Mesothelial cell of epicardium (in vitro differentiated cells): ENCODE measurements around the gene SLC38A3. TPM values are rescaled to one million over a fixed set of nuclear protein-coding genes. Genes with fewer than 3 reads are reported as not detected.
A peak's percentile ranks its signal among the peaks of the same experiment; 100 is the strongest.

Experiments used
- DNase-seq, 2 experiments: peaks; one replicate each; pipeline ENCODE4 v3.0.0; 2021; ENCODE audit warnings: low spot score in 2 of 2; ENCODE audit not compliant: unreplicated experiment in 2 of 2
- H3K27ac Mint-ChIP-seq: 2 replicates; pipeline ENCODE4 v1.8.0; 2021; ENCODE audit warnings: mixed read lengths
- H3K27me3 Mint-ChIP-seq: 2 replicates; pipeline ENCODE4 v1.8.0; 2021; ENCODE audit warnings: low read depth, mixed read lengths
- H3K36me3 Mint-ChIP-seq: 2 replicates; pipeline ENCODE4 v1.8.0; 2021; ENCODE audit warnings: mixed read lengths
- H3K4me1 Mint-ChIP-seq: 2 replicates; pipeline ENCODE4 v1.8.0; 2021; ENCODE audit warnings: mixed read lengths
- H3K4me3 Mint-ChIP-seq: 2 replicates; pipeline ENCODE4 v1.8.0; 2021; ENCODE audit warnings: mild to moderate bottlenecking, moderate library complexity, mixed read lengths
- H3K9me3 Mint-ChIP-seq: 2 replicates; pipeline ENCODE4 v1.8.0; 2021; ENCODE audit warnings: mixed read lengths
- CTCF ChIP-seq: fragments of 200-600 bp; sonication (generic); IDR thresholded peaks from one replicate; pipeline ENCODE4 v1.5.0; 2021; ENCODE audit warnings: antibody characterized with exemption; ENCODE audit not compliant: unreplicated experiment
- total RNA-seq: library from RNA; stranded (reverse); gene quantifications from 3 replicates; pipeline ENCODE4 v1.2.1, GENCODE V29; 2021

Gene SLC38A3
- total RNA-seq, 1 donor from 2014 or later, result 1.8 TPM

DNA sequence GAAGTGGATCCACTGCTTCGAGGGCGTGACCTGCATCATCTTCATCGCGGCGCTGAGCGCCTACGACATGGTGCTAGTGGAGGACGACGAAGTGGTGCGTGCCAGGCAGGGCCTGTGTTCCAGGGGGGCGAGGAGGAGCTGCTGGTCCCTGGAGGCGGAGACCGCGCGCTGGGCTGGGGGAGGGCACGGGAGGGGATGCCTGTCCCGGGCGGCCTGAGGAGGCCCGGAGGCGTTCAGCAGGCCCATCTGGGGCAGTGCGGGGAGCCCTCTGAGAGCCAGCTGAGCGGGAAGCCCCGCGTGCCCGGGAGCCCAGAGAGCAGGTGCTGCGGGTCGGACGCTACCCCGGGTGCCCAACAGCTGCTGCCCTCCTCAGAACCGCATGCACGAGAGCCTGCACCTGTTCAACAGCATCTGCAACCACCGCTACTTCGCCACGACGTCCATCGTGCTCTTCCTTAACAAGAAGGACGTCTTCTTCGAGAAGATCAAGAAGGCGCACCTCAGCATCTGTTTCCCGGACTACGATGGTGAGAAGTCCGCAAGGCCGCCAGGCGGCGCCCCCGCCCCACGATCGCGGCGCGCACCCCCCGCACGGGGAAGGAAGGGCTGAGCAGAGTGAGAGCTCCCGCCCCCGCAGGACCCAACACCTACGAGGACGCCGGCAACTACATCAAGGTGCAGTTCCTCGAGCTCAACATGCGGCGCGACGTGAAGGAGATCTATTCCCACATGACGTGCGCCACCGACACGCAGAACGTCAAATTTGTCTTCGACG is 10.8 kb upstream of the SLC38A3 start:
- Mint-ChIP-seq H3K4me1 (peaks cover 1% of the 10 kb centered on the region), H3K9me3 (no peaks in the 10 kb centered on the region), H3K36me3 (no peaks in the 10 kb centered on the region), H3K27ac (no peak overlapping the region), H3K4me3 (no peak overlapping the region), H3K27me3 (peaks cover 39% of the 10 kb centered on the region)
- DNase-seq, result peak in 1 of 2 experiments; percentile 76
- TF ChIP-seq CTCF, result peak; percentile 76

GRCh38 chr3:50194903-50195500 is 10.1 kb upstream of the SLC38A3 start:
- Mint-ChIP-seq H3K9me3 (no peaks in the 10 kb centered on the region), H3K4me3 (no peak overlapping the region), H3K27ac (no peak overlapping the region), H3K36me3 (no peaks in the 10 kb centered on the region), H3K27me3 (peaks cover 39% of the 10 kb centered on the region), H3K4me1 (no peaks in the 10 kb centered on the region)
- peak; percentile 6 for TF ChIP-seq CTCF
- DNase-seq, result no peak

DNA sequence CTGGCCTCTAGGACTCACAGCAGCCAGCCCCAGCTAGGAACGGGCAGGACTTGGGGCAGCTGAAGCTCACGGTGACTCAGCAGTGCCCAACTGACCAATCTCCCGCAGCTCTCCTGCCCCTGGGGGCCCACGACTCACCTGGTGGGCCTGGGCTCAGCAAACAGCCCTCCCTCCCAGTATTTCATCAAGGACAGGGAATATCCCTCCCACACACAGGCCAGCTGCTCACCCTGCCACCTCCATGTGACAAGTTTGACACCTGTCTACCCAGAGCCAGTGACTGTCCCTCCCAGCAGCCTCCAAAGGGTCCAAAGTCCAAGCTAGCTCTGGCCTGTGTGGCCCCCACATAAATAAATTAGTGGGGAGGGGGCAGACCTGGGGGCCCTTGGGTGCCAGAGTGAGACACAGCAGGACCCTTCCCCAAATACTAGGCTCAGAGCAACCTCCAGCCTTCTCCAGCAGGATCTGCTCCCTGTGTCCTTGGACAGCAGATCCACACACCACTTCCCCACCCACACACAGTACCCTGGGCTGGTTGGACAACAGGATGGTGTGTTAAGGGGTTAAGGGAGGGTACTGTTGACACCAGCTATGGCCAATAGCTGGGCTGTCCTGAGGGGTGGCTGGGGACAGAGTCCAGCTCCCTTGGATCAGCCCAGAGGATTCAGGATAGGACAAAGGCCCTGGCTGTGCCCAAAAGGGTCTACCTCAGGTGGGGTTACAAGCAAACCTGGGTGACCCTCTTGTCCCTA is 9.4 kb upstream of the SLC38A3 start:
- TF ChIP-seq CTCF, result no peak
- Mint-ChIP-seq H3K27me3 (peaks cover 39% of the 10 kb centered on the region), H3K4me1 (no peaks in the 10 kb centered on the region), H3K36me3 (no peaks in the 10 kb centered on the region), H3K27ac (no peak overlapping the region), H3K4me3 (no peak overlapping the region), H3K9me3 (no peaks in the 10 kb centered on the region)
- DNase-seq, result no peak

DNA sequence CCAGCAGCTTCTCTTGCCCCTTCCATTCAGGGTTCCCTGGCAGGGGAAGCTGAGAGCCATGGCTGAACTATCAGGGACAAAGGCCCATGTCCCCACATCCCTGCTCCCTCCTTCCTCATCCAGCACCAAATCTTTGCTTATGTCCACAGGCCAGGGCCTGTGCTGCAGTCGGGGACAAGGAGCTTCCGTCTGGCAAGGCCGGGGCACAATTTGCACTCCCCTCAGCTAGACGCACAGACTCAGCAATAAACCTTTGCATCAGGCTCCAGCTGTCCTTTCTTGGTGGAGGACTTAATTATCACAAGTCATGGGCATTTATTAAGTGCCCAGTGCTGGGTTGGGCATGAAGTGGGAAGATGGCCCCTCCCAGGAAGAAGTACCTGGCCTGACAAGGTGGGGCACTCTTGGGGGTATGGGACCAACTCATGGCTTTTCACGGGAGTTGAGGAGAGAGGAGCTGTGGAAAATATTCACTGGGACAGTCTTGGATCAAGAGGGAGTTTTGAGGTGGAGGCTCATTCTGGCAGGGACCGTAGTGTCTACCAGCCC is 8.7 kb upstream of the SLC38A3 start:
- no peak for DNase-seq
- Mint-ChIP-seq H3K27me3 (peaks cover 39% of the 10 kb centered on the region), H3K4me3 (no peak overlapping the region), H3K27ac (no peak overlapping the region), H3K4me1 (no peaks in the 10 kb centered on the region), H3K9me3 (no peaks in the 10 kb centered on the region), H3K36me3 (no peaks in the 10 kb centered on the region)
- no peak for TF ChIP-seq CTCF

DNA sequence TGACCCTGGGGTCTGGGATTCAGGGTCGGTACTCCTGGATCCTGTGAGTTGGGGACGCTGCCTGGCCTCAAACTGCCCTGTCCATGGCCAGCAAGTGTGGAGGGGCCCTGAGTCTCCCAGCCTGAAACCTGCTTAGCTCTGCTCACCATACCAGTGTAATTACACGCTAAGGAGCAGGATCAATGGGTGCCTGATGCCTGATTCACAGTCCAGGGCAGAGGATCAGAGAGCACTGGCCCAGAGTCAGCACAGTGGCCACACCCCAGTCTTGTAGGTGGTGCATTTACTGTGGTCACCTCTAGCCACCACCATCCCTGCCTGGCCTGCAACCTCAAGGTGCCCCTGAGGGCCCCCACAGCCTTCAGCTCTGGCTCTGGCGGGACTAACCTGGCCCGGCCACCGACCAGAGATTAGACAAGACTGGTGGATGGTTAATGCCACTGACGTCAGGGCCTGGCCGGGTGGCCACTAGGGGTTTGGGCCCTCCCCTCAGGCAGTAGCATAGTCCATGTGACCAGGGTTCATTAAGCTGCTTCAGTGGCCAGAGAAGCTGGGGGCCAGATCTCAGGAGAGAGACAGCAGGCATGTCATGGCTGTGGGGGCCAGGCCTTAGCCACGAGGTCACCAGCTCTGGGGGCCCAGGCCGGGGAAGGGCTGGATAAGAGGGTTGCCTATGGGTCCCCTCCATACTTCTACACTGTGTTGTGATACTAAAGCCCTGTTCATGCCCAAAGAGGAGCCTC is 3.3 kb upstream of the SLC38A3 start:
- peaks cover 36% of the 10 kb centered on the region for H3K27me3 Mint-ChIP-seq
- H3K4me3 Mint-ChIP-seq, result no peak overlapping the region
- peaks cover 1% of the 10 kb centered on the region for H3K4me1 Mint-ChIP-seq
- TF ChIP-seq CTCF, result no peak
- H3K36me3 Mint-ChIP-seq, result no peaks in the 10 kb centered on the region
- no peak for DNase-seq
- no peak overlapping the region for H3K27ac Mint-ChIP-seq
- H3K9me3 Mint-ChIP-seq, result no peaks in the 10 kb centered on the region
